Activated CD8-positive, alpha-beta memory T cell treated with anti-CD3 and anti-CD28 coated beads for 48 hours (primary cell): ENCODE data around the gene FAM168A.
"Not testable (repeated sequence)": the region's sequence is repeated elsewhere in the genome, so short reads cannot be mapped to it uniquely, and the experiment has no call there.

ENCODE experiments used
- DNase-seq, 3 experiments: peaks; one replicate each; pipeline ENCODE4 v3.0.0-alpha.2; 2020; ENCODE audit warnings: low read depth in 2 of 3, low spot score in 2 of 3

The FAM168A gene

GRCh38 chr11:73470036-73470612, 127.8 kb downstream of the FAM168A start:
- DNase-seq: not testable (repeated sequence)

DNA sequence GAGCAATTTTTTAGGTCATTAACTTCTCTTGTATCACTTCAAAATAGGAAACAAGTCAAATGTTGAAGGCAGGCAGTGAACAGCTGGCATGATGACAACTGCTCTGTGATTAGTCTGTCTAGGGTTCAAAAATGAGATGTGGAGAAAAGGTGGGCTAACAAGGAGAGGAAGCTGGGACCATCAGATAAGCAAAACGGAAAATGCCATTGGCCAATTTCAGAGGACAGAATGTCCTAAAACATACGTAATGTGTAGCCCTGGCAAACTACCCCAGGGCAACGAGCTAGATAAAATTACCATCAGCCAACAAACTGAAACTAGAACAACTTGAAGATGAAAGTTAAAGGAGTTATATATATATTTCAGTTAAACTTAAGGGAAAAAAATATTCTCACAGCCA, 128.5 kb downstream of the FAM168A start:
- DNase-seq: no peak

GRCh38 chr11:73468590-73469161, 129.2 kb downstream of the FAM168A start:
- DNase-seq: no peak

DNA sequence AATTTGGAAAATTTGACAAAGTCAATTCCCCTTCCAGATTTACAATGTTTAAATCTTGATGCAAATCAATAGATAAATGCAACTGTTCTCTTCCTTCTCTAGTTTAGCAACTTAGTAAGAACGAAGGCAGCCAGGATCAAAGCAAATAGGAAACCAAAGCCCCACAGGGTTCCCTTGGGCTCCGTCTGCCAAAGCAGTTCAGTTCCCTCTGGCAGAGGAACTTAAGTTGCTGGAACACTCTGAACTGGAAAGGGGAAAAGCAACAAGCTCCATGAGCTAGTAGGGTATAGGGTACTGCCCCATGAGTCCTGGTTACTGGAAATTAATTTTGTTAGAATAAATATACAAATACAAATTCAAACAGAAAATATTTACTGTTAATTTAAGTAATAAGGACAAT, 130.4 kb downstream of the FAM168A start:
- no peak for DNase-seq

GRCh38 chr11:73466643-73467042, 131.3 kb downstream of the FAM168A start:
- no peak for DNase-seq

DNA sequence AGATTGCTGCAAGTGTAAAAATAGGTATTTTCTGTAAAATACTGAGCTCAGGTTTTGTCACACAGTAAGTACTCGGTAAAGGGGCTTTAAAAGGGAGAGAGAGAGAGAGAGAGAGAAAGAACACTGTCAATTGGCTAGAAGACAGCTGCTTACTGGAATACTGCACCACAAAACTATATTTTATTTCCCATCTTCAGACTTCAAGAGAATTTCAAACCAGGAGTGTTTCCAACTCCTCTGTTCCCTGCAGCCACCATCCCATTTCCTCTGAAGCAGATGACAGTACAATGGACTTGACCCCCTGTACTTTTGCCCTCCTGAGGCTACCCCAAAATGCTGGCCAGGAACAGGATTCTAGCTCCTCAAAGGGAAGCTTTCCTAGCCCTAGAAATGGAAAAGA, 132.0 kb downstream of the FAM168A start:
- DNase-seq: no peak

DNA sequence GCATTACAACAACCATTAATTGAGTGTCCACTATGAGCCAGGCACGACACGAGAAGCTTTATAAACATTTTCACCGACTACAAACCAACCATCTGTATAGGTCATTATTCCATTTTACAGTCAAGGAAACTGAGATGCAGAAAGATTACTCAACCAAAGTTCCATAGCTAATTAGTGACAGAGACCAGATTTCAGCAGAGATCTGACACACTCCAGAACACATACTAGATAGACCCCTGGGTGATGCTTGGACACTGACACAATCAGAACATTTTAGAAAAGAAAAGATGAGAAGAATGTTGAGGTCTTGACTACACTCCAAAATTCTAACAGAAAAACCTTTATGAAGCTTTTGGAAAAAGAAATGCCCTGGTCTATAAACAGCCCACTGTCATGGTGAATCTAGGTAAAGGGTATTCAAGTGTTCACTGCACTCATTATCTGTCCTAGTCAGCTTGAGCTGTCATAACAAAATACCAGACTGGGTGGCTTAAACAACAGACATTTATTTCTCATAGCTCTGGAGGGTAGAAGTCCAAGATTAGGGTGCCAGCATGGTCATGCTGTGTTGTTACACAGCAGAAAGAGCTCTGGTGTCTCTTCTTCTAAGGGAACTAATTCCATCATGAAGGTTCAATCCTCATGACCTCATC, 132.8 kb downstream of the FAM168A start:
- no peak for DNase-seq

DNA sequence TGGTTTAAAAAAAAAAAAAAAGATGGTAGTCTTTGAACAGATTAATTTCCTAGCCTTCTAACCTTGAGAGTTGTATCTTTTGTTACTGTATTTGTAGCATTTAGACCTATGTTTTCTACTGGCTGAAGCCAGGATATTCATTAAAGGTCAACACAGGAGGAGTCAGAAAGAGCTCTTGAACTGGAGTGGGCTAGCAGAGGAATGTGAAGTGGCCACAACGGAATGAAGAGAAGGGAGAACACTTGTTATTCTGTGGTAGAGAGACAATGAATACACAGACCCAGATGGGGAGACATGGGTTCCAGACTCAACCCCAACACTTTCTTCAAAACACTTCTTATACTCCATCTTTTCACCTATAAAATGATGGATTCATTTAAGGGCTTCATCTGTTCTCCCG, 133.6 kb downstream of the FAM168A start:
- no peak for DNase-seq

GRCh38 chr11:73463359-73463758, 134.6 kb downstream of the FAM168A start:
- DNase-seq: no peak

GRCh38 chr11:73461964-73462363, 135.9 kb downstream of the FAM168A start:
- no peak for DNase-seq

DNA sequence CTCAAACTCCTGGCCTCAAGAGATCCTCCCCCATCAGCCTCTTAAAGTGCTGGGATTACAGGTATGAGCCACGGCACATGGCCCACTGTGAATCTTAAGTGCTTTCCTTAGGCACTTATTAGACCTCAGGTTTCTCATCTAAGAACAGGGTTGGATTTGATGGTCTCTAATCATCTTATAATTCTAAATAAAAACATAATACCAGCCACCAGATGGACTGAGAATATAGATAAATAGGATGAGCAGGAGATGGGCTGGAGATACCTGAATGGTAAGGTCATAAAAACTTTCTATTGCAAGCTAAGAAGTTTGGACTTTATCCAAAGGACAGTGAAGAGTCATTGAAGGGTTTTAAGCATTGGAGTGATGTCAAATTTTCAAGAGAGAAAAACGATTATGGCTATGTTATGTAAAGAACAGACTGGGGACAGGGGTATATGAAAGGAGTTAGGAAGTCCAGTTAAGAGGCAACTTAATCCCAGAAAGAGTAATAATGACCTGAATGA, 136.5 kb downstream of the FAM168A start:
- no peak for DNase-seq

DNA sequence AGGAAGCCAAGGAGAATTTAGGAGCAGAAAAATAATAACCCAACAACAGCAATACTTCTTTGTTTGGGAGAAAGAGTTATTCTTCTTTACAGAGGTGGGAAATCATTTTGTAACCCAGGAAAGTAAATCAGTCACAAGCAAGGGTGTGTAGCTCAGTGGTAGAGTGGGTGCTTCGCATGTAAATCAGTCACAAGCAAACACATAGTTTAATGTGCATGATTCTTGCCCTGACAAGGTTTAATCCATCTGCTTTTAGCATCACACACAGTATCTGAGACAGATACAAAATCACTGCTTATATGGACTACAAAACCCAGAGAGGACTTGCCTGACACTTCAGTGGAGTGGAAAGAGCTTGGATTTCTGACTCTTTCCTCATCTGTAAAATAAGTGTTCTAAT, 139.7 kb downstream of the FAM168A start:
- DNase-seq: no peak

DNA sequence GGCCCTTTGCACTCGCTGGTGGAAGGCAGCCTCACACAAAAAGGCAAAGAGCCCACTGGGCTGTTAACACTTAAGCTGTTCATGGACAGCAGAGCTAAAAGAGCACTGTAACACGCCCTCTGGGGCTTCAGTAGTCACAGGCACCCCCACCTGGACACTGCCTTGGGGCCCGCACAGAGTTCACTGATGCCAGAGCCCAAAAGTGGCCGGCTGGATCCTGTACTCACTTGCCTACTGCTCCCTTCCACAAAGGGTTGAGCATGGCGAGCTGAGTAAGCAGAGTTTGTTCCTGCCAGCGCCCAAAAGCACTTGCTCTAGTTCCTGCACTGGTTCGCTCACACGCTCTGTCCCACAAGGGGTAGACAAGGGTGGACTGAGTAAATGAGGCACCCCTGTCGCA, 142.9 kb downstream of the FAM168A start:
- DNase-seq: no peak

- DNase-seq: no peak
Measured at GRCh38 chr11:73453562-73453961, 144.3 kb downstream of the FAM168A start.

- DNase-seq: no peak
Measured at GRCh38 chr11:73452726-73453125, 145.2 kb downstream of the FAM168A start.

GRCh38 chr11:73451896-73452295, 146.0 kb downstream of the FAM168A start:
- no peak for DNase-seq

- DNase-seq: no peak
Measured at GRCh38 chr11:73446766-73447165, 151.1 kb downstream of the FAM168A start.

DNA sequence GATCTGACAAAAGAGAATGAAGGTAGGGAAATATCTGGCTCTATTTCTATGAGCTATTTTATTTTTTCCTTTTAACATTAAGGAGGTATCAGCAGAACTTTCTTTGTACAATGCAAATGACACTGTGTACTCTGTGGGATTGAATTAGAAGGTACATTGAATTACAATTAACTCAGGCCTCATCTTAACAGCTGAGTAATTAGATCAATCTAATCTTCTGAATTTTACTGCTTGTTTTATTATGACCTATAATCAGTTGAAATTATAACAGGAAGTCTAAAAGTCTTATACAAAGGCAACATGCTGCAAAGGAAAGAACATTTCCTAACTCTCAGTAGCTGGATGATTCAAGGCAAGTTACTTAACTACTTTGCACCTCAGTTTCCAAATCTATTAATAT, 151.9 kb downstream of the FAM168A start:
- no peak for DNase-seq

- DNase-seq: no peak
Measured at GRCh38 chr11:73439002-73439843, 158.7 kb downstream of the FAM168A start.

- not testable (repeated sequence) for DNase-seq
Measured at GRCh38 chr11:73436859-73437258, 161.1 kb downstream of the FAM168A start.

GRCh38 chr11:73431396-73431795, 166.5 kb downstream of the FAM168A start:
- no peak for DNase-seq

DNA sequence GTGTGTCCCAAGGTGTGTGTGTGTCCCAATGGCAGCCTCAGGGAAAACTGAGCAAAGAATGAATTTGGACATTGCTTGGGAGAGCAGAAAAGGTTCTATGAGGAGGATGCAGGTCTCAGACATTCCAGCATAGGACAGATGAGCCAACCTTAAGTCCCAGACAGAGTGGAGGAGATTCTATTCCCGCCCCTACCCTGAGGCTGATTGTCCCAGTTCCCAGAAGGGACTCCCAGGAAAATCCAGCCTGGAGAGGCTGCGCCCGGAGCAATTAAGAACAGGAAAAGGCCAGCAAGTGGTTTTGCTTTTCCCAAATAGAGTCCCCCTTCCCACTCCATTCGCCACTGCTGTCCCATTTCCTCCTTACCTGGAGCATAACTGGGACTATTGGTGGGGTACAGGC, 167.6 kb downstream of the FAM168A start:
- DNase-seq: no peak
